Heart left ventricle (tissue), 13 donors: ENCODE measurements around the gene EYS.

Experiments used
- POLR2A ChIP-seq, 2 donors: fragments of 450-650 bp; IDR thresholded peaks; one replicate each; pipeline ENCODE4 v1.6.1; 2017; ENCODE audit warnings: antibody characterized with exemption in 2 of 2, mild to moderate bottlenecking in 2 of 2, moderate library complexity in 2 of 2
- TF ChIP-seq, protein P1 (sequence below), 12 donors: fragments of 200-600 bp; sonication (generic) in 4 of 12; IDR thresholded peaks; one replicate each; pipeline versions ENCODE4 v1.5.0 to v1.8.0; 2018 to 2022; ENCODE audit warnings: antibody characterized with exemption in 12 of 12, mild to moderate bottlenecking in 5 of 12
- donor health status: ischemic (EF 13 %, LVEDD 7.1; RV severe dilation, severe dysfunction).
- donor health status: DM: no; HTN: yes; CAD: no.
- donor health status: DM: no; HTN: no; CAD: no.
- donor health status: ischemic (EF 25% LVEDD 6.9; RV normal size, moderate dysfunction).
- donor health status: ischemic (EF 25% LVEDD 5.7; RV mildly dilated, moderate dysfunction).
- donor health status: ischemic (EF 35%, LVEDD 5.7; RV mildly dilated, moderate dysfunction).
- donor health status: nonischemic (EF 11% LVEDD 7.7; RV severe dilation, severe dysfunction).
- donor health status: DM: yes; HTN: yes; CAD: no.
- donor health status: PGD.
- donor health status: ischemic (EF 29% LVEDD 5.4; RV normal size, mild dysfunction).
- donor health status: nonischemic (EF 23%, LVEDD 6.1; RV moderate dilation, normal function).

- TF ChIP-seq POLR2A (IDR thresholded peaks at IDR 0.05): no peak
- TF ChIP-seq, protein P1, sequence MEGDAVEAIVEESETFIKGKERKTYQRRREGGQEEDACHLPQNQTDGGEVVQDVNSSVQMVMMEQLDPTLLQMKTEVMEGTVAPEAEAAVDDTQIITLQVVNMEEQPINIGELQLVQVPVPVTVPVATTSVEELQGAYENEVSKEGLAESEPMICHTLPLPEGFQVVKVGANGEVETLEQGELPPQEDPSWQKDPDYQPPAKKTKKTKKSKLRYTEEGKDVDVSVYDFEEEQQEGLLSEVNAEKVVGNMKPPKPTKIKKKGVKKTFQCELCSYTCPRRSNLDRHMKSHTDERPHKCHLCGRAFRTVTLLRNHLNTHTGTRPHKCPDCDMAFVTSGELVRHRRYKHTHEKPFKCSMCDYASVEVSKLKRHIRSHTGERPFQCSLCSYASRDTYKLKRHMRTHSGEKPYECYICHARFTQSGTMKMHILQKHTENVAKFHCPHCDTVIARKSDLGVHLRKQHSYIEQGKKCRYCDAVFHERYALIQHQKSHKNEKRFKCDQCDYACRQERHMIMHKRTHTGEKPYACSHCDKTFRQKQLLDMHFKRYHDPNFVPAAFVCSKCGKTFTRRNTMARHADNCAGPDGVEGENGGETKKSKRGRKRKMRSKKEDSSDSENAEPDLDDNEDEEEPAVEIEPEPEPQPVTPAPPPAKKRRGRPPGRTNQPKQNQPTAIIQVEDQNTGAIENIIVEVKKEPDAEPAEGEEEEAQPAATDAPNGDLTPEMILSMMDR (IDR thresholded peaks at IDR 0.05): no peak
These were observed 1042.5 kb downstream of the EYS start for GRCh38 chr6:64664480-64664879.
